HG03066 (cell line): ENCODE data around the gene CDYL.

Experiments
- ATAC-seq: cut with Tn5 transposase; IDR thresholded peaks from one replicate; pipeline ENCODE4 v1.9.1; 2021; ENCODE audit warnings: low read depth; ENCODE audit not compliant: unreplicated experiment

Gene CDYL

DNA sequence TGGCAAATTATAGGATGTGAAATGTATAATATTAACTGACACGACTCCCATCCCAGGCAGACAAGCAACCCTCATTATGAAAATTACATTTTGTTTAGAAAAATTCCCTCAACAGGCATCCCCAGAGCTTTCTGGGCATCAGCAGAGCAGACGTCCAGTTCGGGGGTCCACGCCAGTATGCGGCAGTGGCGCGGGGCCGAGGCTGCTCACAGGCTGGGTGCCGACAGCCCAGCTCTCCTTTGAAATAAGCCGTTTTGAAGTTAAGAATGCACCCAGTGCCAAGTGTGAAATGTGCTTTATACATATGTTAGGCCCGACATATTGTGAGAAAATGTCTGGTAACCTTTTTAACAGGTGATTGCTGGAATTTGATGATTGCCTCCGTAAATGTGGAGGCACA, 177.2 kb downstream of the CDYL start:
- no peak for ATAC-seq

DNA sequence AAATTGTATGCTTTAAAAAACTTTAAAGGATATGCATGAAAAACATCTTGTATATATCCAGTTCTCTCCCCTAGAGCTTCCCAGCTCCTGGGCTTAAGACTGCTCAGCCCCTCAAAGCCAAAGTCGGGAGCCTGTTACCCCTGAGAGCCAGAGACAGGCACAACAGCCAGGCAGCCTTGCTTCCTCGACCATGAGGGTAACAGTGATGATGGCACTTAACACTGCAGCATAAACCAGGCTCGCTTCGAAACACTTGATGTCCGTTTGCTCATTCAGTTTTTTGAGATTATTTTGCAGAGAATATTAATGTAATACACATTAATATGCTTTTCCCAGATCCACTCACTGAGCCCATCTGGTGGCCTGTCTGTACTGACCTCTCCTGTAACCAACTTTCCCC, 180.4 kb downstream of the CDYL start:
- no peak for ATAC-seq

DNA sequence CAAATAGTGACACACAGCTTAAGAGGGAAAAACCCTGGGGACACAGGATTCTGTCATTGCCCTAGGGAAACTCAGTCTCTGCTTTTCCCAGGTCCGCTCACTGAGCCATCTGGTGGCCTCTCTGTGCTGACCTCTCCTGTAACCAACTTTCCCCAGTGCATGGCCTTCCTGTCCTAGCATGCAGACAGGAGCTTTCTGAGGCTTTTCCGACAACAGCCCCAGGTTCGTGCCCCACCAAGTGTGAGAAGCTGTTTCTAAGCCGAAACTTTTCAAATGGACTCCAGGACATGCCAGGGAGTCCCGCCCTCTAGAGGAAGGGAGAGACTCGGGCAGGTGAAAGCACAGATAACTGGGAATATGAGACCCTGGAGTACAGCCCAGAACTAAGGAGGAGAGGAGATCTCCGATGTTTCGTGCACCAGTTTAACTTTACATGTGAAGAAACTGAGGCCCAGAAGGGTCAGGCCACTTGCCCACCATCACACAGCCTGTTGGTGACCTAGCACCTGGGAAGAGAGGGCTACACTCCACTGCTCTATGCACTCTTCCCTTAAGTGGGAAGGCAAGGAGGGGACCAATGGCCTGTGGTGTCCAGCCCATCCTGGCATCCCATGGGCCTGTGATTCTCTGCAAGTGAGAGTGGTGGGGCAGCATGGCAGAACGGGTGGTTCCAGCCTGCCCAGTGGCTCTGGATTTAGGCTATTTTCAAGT, 181.5 kb downstream of the CDYL start:
- no peak for ATAC-seq

DNA sequence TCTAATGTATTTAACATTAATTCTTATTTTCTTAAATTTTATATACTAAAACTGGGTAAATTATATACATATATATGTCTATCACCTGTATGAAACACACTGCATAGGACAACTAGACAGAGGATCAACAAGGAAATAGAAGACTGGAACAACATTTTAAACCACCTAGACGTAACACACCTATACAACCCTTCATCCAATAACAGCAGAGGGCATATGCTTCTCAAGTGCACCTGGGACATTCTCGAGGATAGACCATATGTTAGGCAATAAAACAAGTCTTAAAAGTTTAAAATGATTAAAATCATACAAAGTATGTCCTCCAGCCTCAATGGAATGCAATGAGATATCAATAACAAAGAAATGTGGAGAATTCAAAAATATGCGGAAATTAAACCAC, 182.4 kb downstream of the CDYL start:
- no peak for ATAC-seq

DNA sequence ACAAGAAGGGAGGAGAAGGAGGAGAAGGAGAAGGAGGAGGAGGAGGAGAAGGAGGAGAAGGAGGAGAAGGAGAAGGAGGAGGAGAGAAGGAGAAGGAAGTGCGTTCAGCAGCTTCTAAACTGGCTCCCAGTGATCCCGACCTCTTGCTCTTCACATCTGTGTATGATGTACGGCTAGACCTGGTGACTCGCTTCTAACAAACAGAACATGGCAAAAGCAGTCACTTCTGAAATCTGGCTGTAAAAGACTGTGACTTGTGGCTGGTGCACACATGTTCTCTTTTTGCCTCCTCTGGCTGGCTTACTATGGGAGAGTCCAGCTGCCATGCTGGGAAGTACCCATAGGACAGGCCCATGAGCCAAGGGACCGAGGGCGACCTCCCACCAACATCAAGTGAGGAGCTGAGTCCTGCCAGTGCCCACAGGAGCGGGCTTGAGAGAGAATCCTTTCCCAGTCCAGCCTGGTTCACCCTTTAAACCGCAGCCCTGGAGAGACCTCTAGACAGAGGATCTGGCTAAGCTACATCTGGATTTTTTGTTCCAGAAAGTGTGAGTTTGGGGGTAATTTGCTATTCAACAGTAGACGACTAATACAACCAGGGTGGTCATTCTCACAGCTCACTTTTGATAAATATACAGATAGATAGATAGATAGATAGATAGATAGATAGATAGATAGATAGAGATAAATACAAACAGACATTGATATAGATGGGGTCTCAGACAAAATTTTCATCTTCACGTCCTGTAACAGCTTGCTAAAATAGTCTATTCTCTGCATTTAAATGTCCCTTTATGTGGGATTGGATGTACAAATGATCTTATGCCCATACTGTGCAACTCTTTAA, 185.3 kb downstream of the CDYL start:
- ATAC-seq, result no peak

DNA sequence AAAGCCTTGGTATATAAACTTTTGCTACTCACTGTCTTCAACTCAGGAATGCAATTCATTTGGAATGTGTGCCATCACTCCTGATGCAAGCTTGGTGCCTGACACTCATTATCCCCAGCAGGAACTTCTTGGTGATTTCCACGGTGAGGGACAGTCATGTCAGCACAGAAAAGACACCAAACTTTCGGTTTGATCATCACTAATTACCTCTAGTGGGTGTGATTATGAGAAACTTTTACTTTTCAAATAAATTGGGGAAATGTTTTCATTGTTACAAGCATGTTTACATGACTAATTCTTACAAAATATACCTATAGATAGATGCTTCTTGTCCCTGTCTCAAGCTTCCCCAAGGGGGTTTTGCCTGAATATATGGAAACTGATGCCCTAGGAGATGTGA, 186.7 kb downstream of the CDYL start:
- ATAC-seq, result no peak

DNA sequence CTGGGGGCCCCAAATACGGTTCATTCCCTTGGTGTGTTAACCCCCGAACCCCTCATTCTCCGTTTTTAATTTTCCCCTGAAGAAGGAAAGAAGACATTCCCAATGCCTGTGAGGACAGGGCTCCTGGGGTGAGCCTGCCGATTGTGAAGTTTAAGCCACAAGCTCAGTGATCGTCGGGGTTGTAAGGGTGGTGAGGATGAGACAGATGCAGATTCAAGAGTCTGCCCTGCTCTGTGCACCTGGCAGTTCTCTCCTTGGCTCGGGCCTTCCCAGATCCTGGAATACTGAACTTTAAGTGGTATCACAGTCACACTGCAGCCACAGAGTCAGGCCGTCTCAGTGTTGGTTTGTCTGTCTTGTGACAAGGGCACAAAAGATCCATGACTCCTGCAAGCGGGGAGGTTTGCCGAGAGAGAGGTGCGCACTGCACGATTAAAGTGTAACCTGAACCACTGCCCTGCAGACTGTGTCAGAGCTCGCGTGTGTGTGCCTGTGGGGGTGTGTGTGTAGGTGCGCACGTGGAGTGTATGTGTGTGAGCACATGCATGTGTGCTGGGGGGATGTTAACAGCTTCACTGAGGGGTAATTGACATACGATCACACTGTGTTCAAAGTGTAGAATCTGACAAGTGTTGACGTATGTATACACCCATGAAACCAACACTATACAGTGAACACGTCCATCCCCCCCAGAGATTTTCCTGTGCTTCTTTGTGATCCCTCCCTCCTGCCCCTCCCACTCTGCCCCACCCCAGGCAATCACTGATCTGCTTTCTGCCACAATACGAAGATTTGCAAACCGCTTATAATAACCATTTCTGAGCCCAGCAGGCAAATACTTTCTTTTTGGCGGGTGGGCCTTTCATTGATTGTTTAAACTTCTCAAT, 188.7 kb downstream of the CDYL start:
- no peak for ATAC-seq

DNA sequence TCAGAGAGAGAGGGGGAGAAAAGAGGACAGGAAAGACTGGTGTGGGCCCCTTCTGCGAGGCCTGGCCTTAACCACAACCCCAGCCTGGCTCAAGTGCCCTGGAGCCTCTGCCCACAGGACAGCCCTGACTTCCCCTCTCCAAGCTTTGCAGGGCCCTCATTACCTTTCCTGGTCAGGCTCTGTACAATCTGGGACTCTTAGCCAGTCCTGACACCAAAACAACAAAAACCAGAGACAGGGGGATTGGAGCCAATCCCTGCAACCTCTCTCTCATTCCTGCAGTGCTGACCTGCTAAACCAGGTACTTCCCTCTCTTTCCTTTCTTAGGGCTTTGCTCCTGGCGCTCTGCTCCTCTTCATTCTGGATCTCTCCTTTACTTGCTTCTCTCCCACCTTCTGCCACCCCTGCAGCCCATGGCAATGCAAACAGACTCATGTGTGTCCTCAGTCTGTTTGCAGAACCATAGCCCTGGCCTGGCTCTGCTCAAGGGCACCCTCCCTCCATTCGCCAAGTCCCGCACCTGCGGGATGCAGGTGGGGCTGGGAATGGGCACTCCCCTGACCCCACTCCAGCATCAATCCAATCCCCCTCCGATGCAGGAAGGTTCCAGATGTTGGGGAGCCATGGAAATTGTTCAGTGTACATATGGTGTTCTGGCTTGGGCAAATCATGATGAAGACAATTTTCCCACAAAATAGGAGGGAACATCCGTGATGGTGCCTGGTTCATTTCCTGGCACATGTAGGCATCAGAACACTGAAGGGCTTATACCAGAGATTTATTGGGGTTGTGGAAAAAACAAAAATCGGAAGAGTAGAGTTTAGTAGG, 189.6 kb downstream of the CDYL start:
- ATAC-seq, result no peak

DNA sequence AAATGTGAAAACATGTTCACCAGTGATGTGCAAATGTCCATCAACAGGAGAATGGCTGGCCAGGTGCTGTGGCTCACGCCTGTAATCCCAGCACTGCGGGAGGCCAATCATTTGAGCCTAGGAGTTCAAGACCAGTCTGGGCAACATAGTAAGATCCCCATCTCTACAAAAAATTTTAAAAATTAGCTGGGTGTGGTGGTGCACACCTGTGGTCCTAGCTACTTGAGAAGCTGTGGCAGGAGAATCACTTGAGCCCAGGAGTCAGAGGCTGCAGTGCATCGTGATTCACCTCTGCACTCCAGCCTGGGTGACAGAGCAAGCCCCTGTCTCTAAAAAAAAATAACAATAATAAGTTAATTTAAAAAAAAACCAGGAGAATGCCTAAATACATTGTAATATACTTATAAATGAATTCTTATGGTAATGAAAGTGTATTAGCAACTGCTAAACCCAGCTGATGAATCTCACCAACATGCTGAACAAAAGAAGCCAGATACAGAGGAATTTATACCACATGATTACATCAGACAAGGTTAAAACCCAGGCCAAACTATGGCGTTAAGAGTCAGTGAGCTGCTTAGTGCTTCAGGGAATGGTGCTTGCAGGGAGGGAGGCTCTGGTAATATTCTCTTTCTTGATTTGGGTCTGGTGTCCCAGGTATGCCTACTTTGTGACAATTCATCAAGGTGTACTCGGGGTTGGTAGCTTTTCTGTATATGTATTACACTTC, 191.3 kb downstream of the CDYL start:
- ATAC-seq, result no peak

DNA sequence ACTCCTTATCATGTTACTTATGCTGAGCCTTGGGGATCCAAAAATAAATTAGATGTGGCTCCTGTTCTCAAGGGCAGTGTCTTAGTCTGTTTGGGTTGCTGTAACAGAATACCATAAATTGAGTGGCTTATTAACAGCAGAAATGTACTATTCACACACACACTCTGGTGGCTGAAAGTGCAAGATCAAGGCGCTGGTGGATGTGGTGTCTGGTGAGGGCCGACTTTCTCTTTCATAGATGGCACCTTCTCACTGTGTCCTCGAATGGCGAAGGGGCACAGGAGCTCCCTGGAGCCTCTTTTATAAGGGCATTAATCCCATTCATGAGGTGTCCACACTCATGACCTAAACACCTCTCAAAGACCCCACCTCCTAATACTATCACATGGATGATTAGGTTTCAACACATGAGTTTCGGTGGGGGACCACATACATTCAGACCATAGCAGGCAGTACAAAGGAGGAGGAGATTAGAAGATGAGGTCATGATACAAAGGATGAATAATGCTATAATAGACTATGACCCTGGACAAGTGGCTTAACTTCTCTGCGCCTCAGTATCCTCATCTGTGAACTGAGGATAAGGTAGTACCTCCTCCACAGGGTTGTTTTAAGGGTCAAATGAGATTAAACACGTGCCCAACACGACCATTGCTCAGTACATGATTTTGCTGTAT, 193.5 kb downstream of the CDYL start:
- no peak for ATAC-seq

DNA sequence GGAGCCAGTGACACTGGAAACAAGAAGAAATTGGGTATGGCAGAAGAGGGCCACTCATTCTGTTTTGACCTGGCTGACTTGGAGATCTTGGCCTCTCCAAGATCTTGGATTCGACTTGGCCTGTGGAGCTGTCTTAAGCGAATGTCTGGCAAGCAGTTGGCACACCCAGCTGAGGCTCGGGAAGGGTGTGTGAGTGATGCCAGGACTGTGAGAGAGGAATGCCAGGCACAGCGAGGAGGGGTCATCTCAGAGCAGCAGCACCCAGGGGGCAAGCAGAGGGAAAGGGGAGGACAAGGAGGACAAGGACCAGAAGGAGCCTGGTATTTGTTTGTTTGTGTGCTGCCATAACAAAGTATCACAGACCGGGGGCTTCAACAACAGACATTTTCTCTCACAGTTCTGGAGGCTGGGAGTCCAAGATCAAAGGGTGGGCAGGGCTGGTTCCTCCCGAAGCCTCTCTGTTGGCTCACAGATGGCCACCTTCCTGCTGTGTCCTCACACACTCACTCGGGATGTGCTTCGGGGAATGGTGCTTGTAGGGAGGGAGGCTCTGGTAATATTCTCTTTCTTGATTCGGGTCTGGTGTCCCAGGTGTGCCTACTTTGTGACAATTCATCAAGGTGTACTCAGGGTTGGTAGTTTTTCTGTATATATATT, 194.7 kb downstream of the CDYL start:
- ATAC-seq, result no peak

DNA sequence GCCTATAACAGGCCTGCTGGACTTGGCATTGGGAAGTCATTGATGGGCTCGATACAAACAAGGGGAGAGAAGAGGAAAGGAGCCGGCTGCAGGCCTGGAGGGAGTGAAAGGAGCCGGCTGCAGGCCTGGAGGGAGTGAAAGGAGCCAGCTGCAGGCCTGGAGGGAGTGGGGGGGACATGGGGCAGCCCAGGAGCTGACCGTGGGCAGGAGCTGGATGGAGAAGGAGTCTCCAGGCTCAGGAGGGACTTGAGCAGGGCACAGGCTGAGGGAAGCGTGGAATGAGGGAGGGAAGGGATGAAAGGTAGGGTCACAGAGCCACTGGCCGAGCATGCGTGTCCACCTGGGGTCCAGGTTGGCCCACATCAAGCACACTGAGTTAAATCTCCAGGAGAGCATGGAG, 195.6 kb downstream of the CDYL start:
- ATAC-seq, result no peak

DNA sequence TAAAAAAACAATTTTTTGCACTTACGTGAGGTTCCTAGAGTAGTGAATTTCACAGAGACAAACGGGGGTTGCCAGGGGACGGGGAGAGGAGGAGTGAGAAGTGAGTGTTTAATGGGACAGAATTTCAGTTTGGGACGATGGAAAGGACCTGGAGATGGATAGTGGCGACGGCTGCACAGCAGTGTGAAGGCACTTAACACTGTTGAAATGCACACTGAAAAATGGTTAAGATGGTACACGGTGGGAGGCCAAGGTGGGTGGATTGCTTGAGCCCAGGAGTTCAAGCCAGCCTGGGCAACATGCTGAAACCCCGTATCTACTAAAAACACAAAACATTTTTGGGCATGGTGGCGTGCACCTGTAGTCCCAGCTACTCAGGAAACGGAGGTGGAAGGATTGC, 196.2 kb downstream of the CDYL start:
- ATAC-seq, result no peak

DNA sequence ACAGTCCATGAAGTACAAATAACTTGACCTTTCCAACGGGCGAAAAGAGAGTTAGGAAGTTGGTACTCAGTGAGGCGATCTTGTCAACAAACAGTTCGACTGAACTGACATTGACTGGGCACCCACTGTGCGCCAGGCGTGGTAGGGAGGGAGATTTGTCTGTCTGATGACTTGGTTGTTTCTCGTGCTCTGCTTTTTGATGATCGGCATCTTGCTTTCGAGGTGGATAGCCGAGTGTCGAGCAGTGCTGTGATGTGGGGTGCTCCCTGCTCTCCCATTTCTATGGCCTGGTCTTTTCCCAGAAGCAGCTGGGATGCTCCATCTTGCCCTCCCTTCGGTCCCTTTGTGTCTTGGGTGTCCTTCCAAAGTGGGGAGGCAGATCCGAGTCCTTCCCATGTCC, 197.2 kb downstream of the CDYL start:
- no peak for ATAC-seq

DNA sequence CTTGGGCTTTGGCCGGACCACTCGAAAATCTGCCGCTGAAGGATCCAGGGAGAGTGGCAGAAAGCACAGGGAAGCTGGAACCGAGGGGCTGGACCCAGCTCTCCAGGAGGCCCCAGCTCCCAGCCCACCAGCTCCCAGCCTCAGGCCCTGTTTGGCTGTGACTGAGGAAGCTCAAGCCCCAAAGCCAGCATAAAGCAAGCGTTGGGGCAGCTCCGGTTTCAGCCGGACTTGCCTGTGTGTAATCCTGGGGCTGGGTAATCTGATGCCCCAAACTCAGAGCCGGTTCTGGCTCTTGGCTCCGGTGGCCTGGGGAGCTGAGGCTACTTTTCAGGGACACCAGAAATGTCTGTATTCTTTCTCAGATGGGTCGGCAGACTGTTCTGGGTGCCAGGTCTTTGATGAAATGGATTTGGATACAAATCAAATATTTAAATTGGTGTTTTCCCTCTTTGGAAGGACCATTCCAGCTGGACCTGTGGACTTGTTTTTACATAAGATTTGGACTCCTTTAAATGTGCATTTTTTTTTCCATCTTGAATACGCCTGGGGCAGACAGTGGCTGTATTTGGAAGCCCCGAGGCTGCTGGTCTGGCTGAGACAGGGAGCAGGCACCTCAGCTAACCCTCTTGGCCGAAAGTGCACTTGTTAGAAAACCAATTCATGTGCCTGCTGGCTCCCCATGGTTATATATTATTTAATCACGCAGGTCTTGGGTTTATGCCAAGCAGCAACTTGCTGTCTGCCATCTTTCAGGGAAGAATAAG, 198.0 kb downstream of the CDYL start:
- ATAC-seq, result no peak

DNA sequence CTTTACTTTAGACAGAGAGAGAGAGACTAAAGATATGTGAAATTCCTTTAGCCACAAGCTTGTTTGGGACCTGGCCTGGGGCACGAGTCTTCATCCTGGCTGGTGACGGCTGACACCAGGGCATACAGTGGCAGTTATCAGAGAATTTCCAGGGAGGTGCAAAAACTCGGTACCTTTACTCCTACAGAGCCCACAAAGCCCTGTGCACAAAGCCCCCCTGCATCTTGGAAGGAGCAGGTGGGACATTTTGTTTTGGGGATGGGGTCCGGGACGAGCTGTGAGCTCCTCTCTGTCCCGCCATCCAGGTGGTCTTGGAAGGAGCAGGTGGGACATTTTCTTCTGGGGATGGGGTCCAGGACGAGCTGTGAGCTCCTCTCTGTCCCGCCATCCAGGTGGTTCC, 198.8 kb downstream of the CDYL start:
- no peak for ATAC-seq

DNA sequence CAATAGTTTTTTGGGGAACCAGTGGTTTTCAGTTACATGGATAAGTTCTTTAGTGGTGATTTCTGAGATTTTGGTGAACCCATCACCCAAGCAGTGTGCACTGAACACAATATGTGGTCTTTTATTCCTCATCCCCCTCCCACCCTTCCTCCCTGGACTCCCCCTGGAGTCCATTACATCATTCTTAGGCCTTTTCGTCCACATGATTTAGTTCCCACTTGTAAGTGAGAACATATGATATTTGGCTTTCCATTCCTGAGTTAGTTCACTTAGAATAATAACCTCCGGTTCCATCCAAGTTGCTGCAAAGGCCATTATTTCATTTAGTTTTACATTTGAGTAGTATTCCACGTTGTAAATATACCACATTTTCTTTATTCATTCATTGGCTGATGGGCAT, 199.3 kb downstream of the CDYL start:
- no peak for ATAC-seq

DNA sequence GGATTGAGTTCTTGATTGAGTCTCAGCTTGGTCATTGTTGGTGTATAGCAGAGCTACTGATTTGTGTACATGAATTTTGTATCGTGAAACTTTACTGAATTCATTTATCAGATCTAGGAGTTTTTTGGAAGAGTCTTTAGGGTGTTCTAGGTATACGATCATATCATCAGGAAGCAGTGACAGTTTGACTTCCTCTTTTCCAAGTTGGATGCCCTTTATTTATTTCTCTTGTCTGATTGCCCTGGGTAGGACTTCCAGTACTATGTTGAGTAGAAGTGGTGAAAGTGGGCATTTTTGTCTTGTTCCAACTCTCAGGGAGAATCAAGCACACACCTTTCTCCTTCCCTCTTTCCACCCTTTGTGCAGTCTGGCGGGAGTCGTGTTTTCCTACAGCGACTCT, 201.3 kb downstream of the CDYL start:
- ATAC-seq, result no peak
